HCT116 (cell line): ENCODE data around the gene NEK6.

Experiments
- POLR2A ChIP-seq: IDR thresholded peaks from 2 replicates; pipeline ENCODE4 v1.7.0; 2011; ENCODE audit warnings: borderline replicate concordance; ENCODE audit not compliant: insufficient read depth, insufficient read length; ENCODE audit errors: extremely low read depth
- RAD21 ChIP-seq: IDR thresholded peaks from 2 replicates; pipeline ENCODE4 v1.6.1; 2012; ENCODE audit warnings: low read depth, mild to moderate bottlenecking
- SP1 ChIP-seq: IDR thresholded peaks from 2 replicates; pipeline ENCODE4 v1.6.1; 2012; ENCODE audit warnings: low read depth
- TF ChIP-seq, protein P1 (sequence below), 3 experiments: fragments of 200-600 bp in 1 of 3; sonication (generic) in 1 of 3; IDR thresholded peaks in 2 of 3; conservative IDR thresholded peaks in 1 of 3; 2 replicates each; pipeline ENCODE4 v1.5.1; 2012 to 2017; ENCODE audit warnings: low read depth in 2 of 3, low read length in 2 of 3, antibody characterized with exemption in 1 of 3, borderline replicate concordance in 1 of 3, control low read depth in 1 of 3, mild to moderate bottlenecking in 1 of 3, mixed read lengths in 1 of 3, mixed run types in 1 of 3, moderate library complexity in 1 of 3; ENCODE audit not compliant: insufficient read depth in 1 of 3

DNA sequence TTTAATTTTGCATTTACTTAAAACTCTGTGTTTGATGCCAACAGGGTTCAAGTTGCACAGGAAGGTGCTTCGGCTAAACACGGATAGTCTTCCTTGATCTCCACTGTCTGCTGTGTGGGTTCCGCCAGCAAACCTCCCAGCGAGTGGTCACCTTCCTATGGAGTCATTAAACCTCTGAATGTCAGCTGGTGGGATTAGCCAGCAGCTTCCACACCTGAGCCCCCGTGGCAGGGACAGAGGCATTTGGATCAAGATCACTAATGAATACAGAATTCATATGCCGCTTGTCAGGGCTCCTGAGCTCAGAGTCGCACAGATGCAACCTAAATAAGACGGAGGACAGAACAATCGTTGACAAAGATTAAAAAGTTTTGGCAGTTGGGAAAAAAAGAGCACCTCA is 118.0 kb downstream of the NEK6 start:
- TF ChIP-seq RAD21 (no peak), POLR2A (no peak), SP1 (no peak)
- TF ChIP-seq, protein P1, sequence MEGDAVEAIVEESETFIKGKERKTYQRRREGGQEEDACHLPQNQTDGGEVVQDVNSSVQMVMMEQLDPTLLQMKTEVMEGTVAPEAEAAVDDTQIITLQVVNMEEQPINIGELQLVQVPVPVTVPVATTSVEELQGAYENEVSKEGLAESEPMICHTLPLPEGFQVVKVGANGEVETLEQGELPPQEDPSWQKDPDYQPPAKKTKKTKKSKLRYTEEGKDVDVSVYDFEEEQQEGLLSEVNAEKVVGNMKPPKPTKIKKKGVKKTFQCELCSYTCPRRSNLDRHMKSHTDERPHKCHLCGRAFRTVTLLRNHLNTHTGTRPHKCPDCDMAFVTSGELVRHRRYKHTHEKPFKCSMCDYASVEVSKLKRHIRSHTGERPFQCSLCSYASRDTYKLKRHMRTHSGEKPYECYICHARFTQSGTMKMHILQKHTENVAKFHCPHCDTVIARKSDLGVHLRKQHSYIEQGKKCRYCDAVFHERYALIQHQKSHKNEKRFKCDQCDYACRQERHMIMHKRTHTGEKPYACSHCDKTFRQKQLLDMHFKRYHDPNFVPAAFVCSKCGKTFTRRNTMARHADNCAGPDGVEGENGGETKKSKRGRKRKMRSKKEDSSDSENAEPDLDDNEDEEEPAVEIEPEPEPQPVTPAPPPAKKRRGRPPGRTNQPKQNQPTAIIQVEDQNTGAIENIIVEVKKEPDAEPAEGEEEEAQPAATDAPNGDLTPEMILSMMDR (IDR thresholded peaks at IDR 0.05 in 2 of 3, conservative IDR thresholded peaks at IDR 0.05 in 1 of 3; ENCODE audit: borderline replicate concordance in 1 of 3, insufficient read depth in 1 of 3, low read depth in 2 of 3, low read length in 2 of 3), result no peak
